RWPE2 (cell line): Measurements from ENCODE around the gene TCFL5.

Source experiments
- ATAC-seq: fragments of 200-7000 bp; cut with Tn5 transposase; 3 replicates; pipeline ENCODE4 v1.9.1; 2021; ENCODE audit warnings: low read depth
- DNase-seq: peaks from one replicate; pipeline ENCODE4 v3.0.0-alpha.2; 2020; ENCODE audit warnings: low spot score
- H3K27ac ChIP-seq: fragments of 450-650 bp; 2 replicates; pipeline ENCODE4 v1.5.1; 2017; ENCODE audit warnings: mild to moderate bottlenecking; ENCODE audit not compliant: poor library complexity, severe bottlenecking
- H3K27me3 ChIP-seq: fragments of 250-450 bp; sonication (Bioruptor Pico); 2 replicates; pipeline ENCODE4 v1.5.1; 2021; ENCODE audit warnings: mild to moderate bottlenecking, moderate library complexity; ENCODE audit not compliant: insufficient read depth, poor library complexity, severe bottlenecking
- H3K36me3 ChIP-seq: fragments of 250-450 bp; sonication (Bioruptor Pico); 2 replicates; pipeline ENCODE4 v1.5.1; 2020; ENCODE audit warnings: low read depth, mild to moderate bottlenecking, moderate library complexity
- H3K4me1 ChIP-seq: fragments of 250-450 bp; sonication (Bioruptor Pico); 2 replicates; pipeline ENCODE4 v1.5.1; 2021; ENCODE audit warnings: mild to moderate bottlenecking, moderate library complexity; ENCODE audit not compliant: insufficient read depth, poor library complexity, severe bottlenecking
- H3K4me3 ChIP-seq: fragments of 250-450 bp; sonication (Bioruptor Pico); 2 replicates; pipeline ENCODE4 v1.5.1; 2021; ENCODE audit warnings: mild to moderate bottlenecking, moderate library complexity; ENCODE audit not compliant: severe bottlenecking
- H3K9me3 ChIP-seq: fragments of 250-450 bp; sonication (Bioruptor Pico); 2 replicates; pipeline ENCODE4 v1.5.1; 2021; ENCODE audit warnings: mild to moderate bottlenecking, moderate library complexity; ENCODE audit not compliant: severe bottlenecking
- CTCF ChIP-seq: fragments of 450-650 bp; IDR thresholded peaks from one replicate; pipeline ENCODE4 v1.5.1; 2017; ENCODE audit warnings: mild to moderate bottlenecking, moderate library complexity; ENCODE audit not compliant: poor library complexity, severe bottlenecking

TCFL5 gene

GRCh38 chr20:62813588-62813987 lies 48.0 kb downstream of the TCFL5 start:
- no peak overlapping the region for H3K27ac ChIP-seq
- ATAC-seq, result no peak
- H3K36me3 ChIP-seq, result peaks cover 41% of the 10 kb centered on the region

GRCh38 chr20:62812907-62813200 lies 48.8 kb downstream of the TCFL5 start:
- no peak for TF ChIP-seq CTCF
- ATAC-seq (no peak), DNase-seq (peak; percentile 84)
- no peak overlapping the region for H3K27ac ChIP-seq
- H3K9me3 ChIP-seq, result no peaks in the 10 kb centered on the region
- H3K4me3 ChIP-seq, result no peak overlapping the region
- H3K36me3 ChIP-seq, result peaks cover 48% of the 10 kb centered on the region
- H3K4me1 ChIP-seq, result peaks cover 2% of the 10 kb centered on the region
- H3K27me3 ChIP-seq, result peaks cover 20% of the 10 kb centered on the region

More at GRCh38 chr20:62813588-62813987, 48.0 kb downstream of the TCFL5 start:
- Histone ChIP-seq H3K27me3 (peaks cover 20% of the 10 kb centered on the region), H3K4me1 (peaks cover 8% of the 10 kb centered on the region), H3K4me3 (no peak overlapping the region), H3K9me3 (no peaks in the 10 kb centered on the region)
- peak; percentile 86 for DNase-seq
- no peak for TF ChIP-seq CTCF

GRCh38 chr20:62812181-62812906 lies 49.3 kb downstream of the TCFL5 start:
- ATAC-seq (no peak), DNase-seq (peak; percentile 88)
- Histone ChIP-seq H3K27me3 (peaks cover 16% of the 10 kb centered on the region), H3K4me1 (peaks cover 2% of the 10 kb centered on the region), H3K9me3 (no peaks in the 10 kb centered on the region), H3K4me3 (no peak overlapping the region), H3K36me3 (peaks cover 53% of the 10 kb centered on the region), H3K27ac (no peak overlapping the region)
- TF ChIP-seq CTCF, result no peak

GRCh38 chr20:62811720-62812119 lies 49.9 kb downstream of the TCFL5 start:
- Histone ChIP-seq H3K4me3 (no peak overlapping the region), H3K9me3 (no peaks in the 10 kb centered on the region), H3K27ac (no peak overlapping the region), H3K4me1 (peaks cover 2% of the 10 kb centered on the region), H3K27me3 (peaks cover 13% of the 10 kb centered on the region), H3K36me3 (peaks cover 59% of the 10 kb centered on the region)
- TF ChIP-seq CTCF, result no peak
- no peak for ATAC-seq
- peak; percentile 82 for DNase-seq

GRCh38 chr20:62811320-62811719 lies 50.3 kb downstream of the TCFL5 start:
- no peak for TF ChIP-seq CTCF
- H3K27ac ChIP-seq, result no peak overlapping the region
- DNase-seq, result peak; percentile 82
- peaks cover 9% of the 10 kb centered on the region for H3K27me3 ChIP-seq
- peaks cover 6% of the 10 kb centered on the region for H3K4me1 ChIP-seq
- H3K4me3 ChIP-seq, result no peak overlapping the region
- ATAC-seq, result no peak
- no peaks in the 10 kb centered on the region for H3K9me3 ChIP-seq
- peaks cover 63% of the 10 kb centered on the region for H3K36me3 ChIP-seq
